Skeletal muscle tissue (tissue), 4 donors: Measurements from ENCODE around the gene CCNI2. TPM values are rescaled to one million over a fixed set of nuclear protein-coding genes. Genes with fewer than 3 reads are reported as not detected.
A peak's percentile ranks its signal among the peaks of the same experiment; 100 is the strongest.

Experiments used
- H3K27ac ChIP-seq: one replicate; pipeline ENCODE4 v1.7.0; 2013; ENCODE audit warnings: mild to moderate bottlenecking, low read depth, low read length, inconsistent platforms
- H3K27me3 ChIP-seq, 3 donors: one replicate each; pipeline ENCODE4 v1.7.0; 2013; ENCODE audit warnings: low read length in 3 of 3; ENCODE audit not compliant: control insufficient read depth in 3 of 3, insufficient read depth in 3 of 3
- H3K36me3 ChIP-seq, 3 donors: one replicate each; pipeline ENCODE4 v1.7.0; 2013; ENCODE audit warnings: low read length in 3 of 3; ENCODE audit not compliant: control insufficient read depth in 3 of 3, insufficient read depth in 3 of 3
- H3K4me1 ChIP-seq, 3 donors: one replicate each; pipeline ENCODE4 v1.7.0; 2013; ENCODE audit warnings: low read length in 3 of 3, mild to moderate bottlenecking in 3 of 3; ENCODE audit not compliant: control insufficient read depth in 3 of 3, insufficient read depth in 3 of 3
- H3K4me3 ChIP-seq, 3 donors: one replicate each; pipeline ENCODE4 v1.7.0; 2013; ENCODE audit warnings: low read length in 3 of 3
- H3K9ac ChIP-seq, 3 donors: one replicate each; pipeline ENCODE4 v1.7.0; 2013; ENCODE audit warnings: low read length in 3 of 3, mild to moderate bottlenecking in 3 of 3, moderate library complexity in 2 of 3, low read depth in 1 of 3
- H3K9me3 ChIP-seq, 3 donors: one replicate each; pipeline ENCODE4 v1.7.0; 2013; ENCODE audit warnings: low read length in 3 of 3; ENCODE audit not compliant: control insufficient read depth in 3 of 3
- total RNA-seq: library from RNA; depleted of rRNA; stranded (reverse); fragments of >200 nt; gene quantifications from one replicate; pipeline ENCODE4 v1.2.3, GENCODE V29; 2014
- donor health status: Osteomylitis.

CCNI2 gene
- total RNA-seq, 1 donor from 2014 or later, result not detected

GRCh38 chr5:132773114-132773513 lies 25.9 kb downstream of the CCNI2 start:
- Histone ChIP-seq H3K27me3 (peaks cover 0 to 3% (median 0%) of the 10 kb centered on the region in 3 donors), H3K9ac (no peak overlapping the region), H3K36me3 (no peaks in the 10 kb centered on the region), H3K9me3 (no peaks in the 10 kb centered on the region), H3K4me1 (peaks cover 55 to 68% (median 57%) of the 10 kb centered on the region in 3 donors), H3K4me3 (no peak overlapping the region), H3K27ac (no peak overlapping the region)

GRCh38 chr5:132773601-132774355 lies 26.6 kb downstream of the CCNI2 start:
- H3K36me3 ChIP-seq, result no peaks in the 10 kb centered on the region
- no peak overlapping the region for H3K27ac ChIP-seq
- H3K27me3 ChIP-seq, result peaks cover 0 to 3% (median 0%) of the 10 kb centered on the region in 3 donors
- H3K4me3 ChIP-seq, result no peak overlapping the region
- no peak overlapping the region for H3K9ac ChIP-seq
- H3K4me1 ChIP-seq, result peaks cover 51 to 65% (median 54%) of the 10 kb centered on the region in 3 donors
- H3K9me3 ChIP-seq, result no peaks in the 10 kb centered on the region

GRCh38 chr5:132774406-132774805 lies 27.2 kb downstream of the CCNI2 start:
- Histone ChIP-seq H3K27ac (no peak overlapping the region), H3K9ac (no peak overlapping the region), H3K9me3 (no peaks in the 10 kb centered on the region), H3K4me1 (peaks cover 51 to 64% (median 54%) of the 10 kb centered on the region in 3 donors), H3K4me3 (no peak overlapping the region), H3K36me3 (no peaks in the 10 kb centered on the region), H3K27me3 (peaks cover 0 to 3% (median 0%) of the 10 kb centered on the region in 3 donors)

GRCh38 chr5:132774896-132775295 lies 27.7 kb downstream of the CCNI2 start:
- Histone ChIP-seq H3K4me3 (peak overlapping the region in 1 of 3 donors; percentile 45), H3K9ac (peak overlapping the region in 1 of 3 donors; percentile 33), H3K4me1 (peaks cover 51 to 64% (median 54%) of the 10 kb centered on the region in 3 donors), H3K27me3 (peaks cover 0 to 3% (median 3%) of the 10 kb centered on the region in 3 donors), H3K9me3 (no peaks in the 10 kb centered on the region), H3K27ac (peak overlapping the region; percentile 0), H3K36me3 (no peaks in the 10 kb centered on the region)

- H3K9ac ChIP-seq, result peak overlapping the region in 2 of 3 donors; percentile 4 to 35
- peak overlapping the region in 2 of 3 donors; percentile 45 to 70 for H3K4me3 ChIP-seq
- peaks cover 49 to 62% (median 53%) of the 10 kb centered on the region in 3 donors for H3K4me1 ChIP-seq
- no peaks in the 10 kb centered on the region for H3K9me3 ChIP-seq
- H3K36me3 ChIP-seq, result no peaks in the 10 kb centered on the region
- peaks cover 0 to 5% (median 3%) of the 10 kb centered on the region in 3 donors for H3K27me3 ChIP-seq
- H3K27ac ChIP-seq, result peak overlapping the region; percentile 0
These were observed 28.3 kb downstream of the CCNI2 start for GRCh38 chr5:132775476-132775961.

GRCh38 chr5:132776131-132776937 lies 29.1 kb downstream of the CCNI2 start:
- Histone ChIP-seq H3K9ac (peak overlapping the region; percentile 64 to 85 (median 65)), H3K36me3 (no peaks in the 10 kb centered on the region), H3K27me3 (peaks cover 0 to 8% (median 3%) of the 10 kb centered on the region in 3 donors), H3K27ac (peak overlapping the region; percentile 70), H3K9me3 (no peaks in the 10 kb centered on the region), H3K4me3 (peak overlapping the region; percentile 70 to 87 (median 85)), H3K4me1 (peaks cover 41 to 54% (median 47%) of the 10 kb centered on the region in 3 donors)

- peak overlapping the region; percentile 70 for H3K27ac ChIP-seq
- peak overlapping the region; percentile 64 to 85 (median 65) for H3K9ac ChIP-seq
- peaks cover 36 to 49% (median 41%) of the 10 kb centered on the region in 3 donors for H3K4me1 ChIP-seq
- H3K27me3 ChIP-seq, result peaks cover 0 to 8% (median 3%) of the 10 kb centered on the region in 3 donors
- no peaks in the 10 kb centered on the region for H3K9me3 ChIP-seq
- no peaks in the 10 kb centered on the region for H3K36me3 ChIP-seq
- H3K4me3 ChIP-seq, result peak overlapping the region; percentile 70 to 87 (median 85)
These were observed 29.6 kb downstream of the CCNI2 start for GRCh38 chr5:132776938-132777208.

GRCh38 chr5:132777209-132778069 lies 30.2 kb downstream of the CCNI2 start, which contains the start of gene SEPTIN8:
Gene SEPTIN8, minus strand, starts transcription at chr5:132777239. Its CDS starts 102 bp downstream, at chr5:132777137.
- H3K27ac ChIP-seq, result peak within 1 kb of the TSS; percentile 70
- H3K4me3 ChIP-seq, result peak within 1 kb of the TSS; percentile 85 to 87 (median 85)
- no peaks in the 10 kb centered on the region for H3K36me3 ChIP-seq
- H3K9me3 ChIP-seq, result no peaks in the 10 kb centered on the region
- peaks cover 31 to 43% (median 36%) of the 10 kb centered on the region in 3 donors for H3K4me1 ChIP-seq
- H3K27me3 ChIP-seq, result peaks cover 0 to 8% (median 3%) of the 10 kb centered on the region in 3 donors
- H3K9ac ChIP-seq, result peak within 1 kb of the TSS; percentile 72 to 85 (median 74)

GRCh38 chr5:132778129-132778528 lies 30.9 kb downstream of the CCNI2 start:
- H3K4me1 ChIP-seq, result peaks cover 24 to 40% (median 29%) of the 10 kb centered on the region in 3 donors
- no peak overlapping the region for H3K27ac ChIP-seq
- H3K27me3 ChIP-seq, result peaks cover 0 to 8% (median 4%) of the 10 kb centered on the region in 3 donors
- H3K9me3 ChIP-seq, result no peaks in the 10 kb centered on the region
- peak overlapping the region; percentile 85 to 87 (median 85) for H3K4me3 ChIP-seq
- peak overlapping the region in 2 of 3 donors; percentile 74 to 85 for H3K9ac ChIP-seq
- H3K36me3 ChIP-seq, result no peaks in the 10 kb centered on the region
